HepG2 (cell line): ENCODE measurements around the gene TMEM38A.

Experiments
- CEBPB ChIP-seq: IDR thresholded peaks from 2 replicates; pipeline ENCODE4 v1.6.1; 2011; ENCODE audit warnings: low read depth, low read length, improper control_type of control experiment, borderline replicate concordance
- FOXP1 ChIP-seq, 2 experiments: fragments of 450-650 bp in 1 of 2; IDR thresholded peaks; 2 replicates each; pipeline ENCODE4 v1.6.1; 2017 to 2018; ENCODE audit warnings: antibody characterized with exemption in 1 of 2
- TF ChIP-seq, protein P1 (sequence below), 2 experiments: IDR thresholded peaks; 2 replicates each; pipeline ENCODE4 v1.6.1; 2011 to 2012; ENCODE audit warnings: low read length in 2 of 2, borderline replicate concordance in 1 of 2, low read depth in 1 of 2, mild to moderate bottlenecking in 1 of 2, moderate library complexity in 1 of 2
- TF ChIP-seq, protein P2 (sequence below): sonication (generic); formaldehyde crosslinking; IDR thresholded peaks from 2 replicates; pipeline ENCODE4 v1.8.1; 2023; ENCODE audit warnings: missing genetic modification reagents, mild to moderate bottlenecking, borderline replicate concordance

DNA sequence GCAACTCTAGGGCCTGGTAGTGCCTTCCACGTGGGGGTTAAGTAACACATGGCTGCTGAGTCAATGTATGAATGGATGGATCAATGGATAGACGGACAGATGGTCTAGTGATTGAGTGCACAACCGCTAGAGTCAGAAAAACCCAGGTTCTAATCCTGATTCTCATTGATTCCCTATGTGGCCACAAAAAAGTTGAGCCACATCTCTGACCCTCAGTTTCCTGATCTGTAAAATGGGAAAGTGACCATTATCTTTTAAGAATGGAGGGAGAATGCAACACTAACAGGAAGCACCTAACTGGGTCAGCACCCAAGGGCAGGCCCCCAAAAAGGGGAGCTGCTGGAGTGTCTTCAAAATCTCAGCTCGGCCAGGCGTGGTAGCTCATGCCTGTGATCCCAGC lies 3.6 kb upstream of the TMEM38A start:
- TF ChIP-seq, protein P1, sequence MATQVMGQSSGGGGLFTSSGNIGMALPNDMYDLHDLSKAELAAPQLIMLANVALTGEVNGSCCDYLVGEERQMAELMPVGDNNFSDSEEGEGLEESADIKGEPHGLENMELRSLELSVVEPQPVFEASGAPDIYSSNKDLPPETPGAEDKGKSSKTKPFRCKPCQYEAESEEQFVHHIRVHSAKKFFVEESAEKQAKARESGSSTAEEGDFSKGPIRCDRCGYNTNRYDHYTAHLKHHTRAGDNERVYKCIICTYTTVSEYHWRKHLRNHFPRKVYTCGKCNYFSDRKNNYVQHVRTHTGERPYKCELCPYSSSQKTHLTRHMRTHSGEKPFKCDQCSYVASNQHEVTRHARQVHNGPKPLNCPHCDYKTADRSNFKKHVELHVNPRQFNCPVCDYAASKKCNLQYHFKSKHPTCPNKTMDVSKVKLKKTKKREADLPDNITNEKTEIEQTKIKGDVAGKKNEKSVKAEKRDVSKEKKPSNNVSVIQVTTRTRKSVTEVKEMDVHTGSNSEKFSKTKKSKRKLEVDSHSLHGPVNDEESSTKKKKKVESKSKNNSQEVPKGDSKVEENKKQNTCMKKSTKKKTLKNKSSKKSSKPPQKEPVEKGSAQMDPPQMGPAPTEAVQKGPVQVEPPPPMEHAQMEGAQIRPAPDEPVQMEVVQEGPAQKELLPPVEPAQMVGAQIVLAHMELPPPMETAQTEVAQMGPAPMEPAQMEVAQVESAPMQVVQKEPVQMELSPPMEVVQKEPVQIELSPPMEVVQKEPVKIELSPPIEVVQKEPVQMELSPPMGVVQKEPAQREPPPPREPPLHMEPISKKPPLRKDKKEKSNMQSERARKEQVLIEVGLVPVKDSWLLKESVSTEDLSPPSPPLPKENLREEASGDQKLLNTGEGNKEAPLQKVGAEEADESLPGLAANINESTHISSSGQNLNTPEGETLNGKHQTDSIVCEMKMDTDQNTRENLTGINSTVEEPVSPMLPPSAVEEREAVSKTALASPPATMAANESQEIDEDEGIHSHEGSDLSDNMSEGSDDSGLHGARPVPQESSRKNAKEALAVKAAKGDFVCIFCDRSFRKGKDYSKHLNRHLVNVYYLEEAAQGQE (IDR thresholded peaks at IDR 0.05; ENCODE audit: borderline replicate concordance in 1 of 2, low read depth in 1 of 2, low read length in 2 of 2), result no peak
- TF ChIP-seq FOXP1 (IDR thresholded peaks at IDR 0.05) (no peak), FOXP1 (CRISPR knock-in tag; IDR thresholded peaks at IDR 0.05) (no peak), CEBPB (no peak)
- TF ChIP-seq, protein P2, sequence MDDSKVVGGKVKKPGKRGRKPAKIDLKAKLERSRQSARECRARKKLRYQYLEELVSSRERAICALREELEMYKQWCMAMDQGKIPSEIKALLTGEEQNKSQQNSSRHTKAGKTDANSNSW (CRISPR knock-in tag), result no peak
